NCI-H128 (cell line): Measurements from ENCODE around the gene BUB1B.

Source experiments
- DNase-seq: peaks from one replicate; lab custom pipeline; 2025; ENCODE audit not compliant: unreplicated experiment; lab: John Stamatoyannopoulos, UW

The BUB1B gene

GRCh38 chr15:40239693-40240618 is 79.1 kb downstream of the BUB1B start:
- no peak for DNase-seq

GRCh38 chr15:40240619-40241221 is 79.9 kb downstream of the BUB1B start:
- no peak for DNase-seq

- no peak for DNase-seq
These were observed 80.7 kb downstream of the BUB1B start for GRCh38 chr15:40241269-40242212.

- no peak for DNase-seq
These were observed 81.3 kb downstream of the BUB1B start for GRCh38 chr15:40242213-40242599.

DNA sequence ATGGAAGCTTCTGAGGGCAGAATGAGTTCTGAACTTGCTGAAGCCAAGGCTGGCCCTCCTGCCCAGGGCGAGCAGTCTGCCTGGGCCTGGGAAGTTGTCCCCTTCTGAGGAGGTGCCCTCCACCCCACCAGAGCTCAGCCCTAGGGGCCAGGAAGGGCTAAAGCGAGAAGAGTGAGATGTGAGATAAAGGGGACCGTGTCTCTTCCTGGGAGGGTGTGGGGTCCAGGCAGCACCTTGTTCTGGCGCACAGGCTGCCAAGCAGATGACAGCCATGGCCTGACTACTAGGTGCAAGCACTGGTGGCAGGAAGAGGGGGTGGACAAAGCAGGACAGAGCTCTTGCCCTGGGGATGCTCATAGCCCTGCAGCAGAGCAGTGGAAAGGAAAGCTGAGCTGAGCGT is 81.7 kb downstream of the BUB1B start:
- DNase-seq, result no peak

GRCh38 chr15:40243126-40243810 is 82.4 kb downstream of the BUB1B start:
- DNase-seq, result no peak

GRCh38 chr15:40244961-40245523 is 84.2 kb downstream of the BUB1B start:
- DNase-seq, result no peak

GRCh38 chr15:40245666-40246450 is 85.0 kb downstream of the BUB1B start:
- DNase-seq, result no peak

GRCh38 chr15:40246496-40247280 is 85.8 kb downstream of the BUB1B start:
- DNase-seq, result no peak

DNA sequence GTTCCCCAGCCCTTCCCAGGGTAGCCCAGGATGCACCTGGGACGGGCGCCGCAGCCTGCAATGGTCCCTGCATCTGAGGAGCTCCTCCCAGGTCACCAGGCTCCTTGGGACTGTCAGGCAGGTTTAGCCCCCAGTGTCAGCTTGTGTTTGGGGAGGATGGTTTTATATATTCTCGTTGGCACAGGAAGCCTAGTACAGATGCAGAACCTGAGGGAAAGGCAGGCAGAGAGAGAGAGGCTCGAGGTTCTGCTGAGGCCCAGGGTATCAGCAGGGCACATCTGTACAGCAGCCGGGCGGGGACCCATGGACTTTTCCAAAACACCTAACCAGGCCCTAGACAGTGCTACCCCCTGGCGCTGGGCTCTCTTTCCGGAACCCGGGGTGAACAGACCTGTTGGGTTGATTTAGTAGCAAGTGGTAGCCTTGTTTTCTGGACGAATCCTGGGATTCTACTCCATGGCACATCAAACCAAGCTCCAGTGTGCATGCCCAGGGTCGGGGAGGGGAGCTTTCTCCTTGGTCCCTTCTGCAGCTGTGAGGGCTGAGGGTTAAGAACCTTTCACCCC is 86.6 kb downstream of the BUB1B start:
- no peak for DNase-seq

- DNase-seq, result no peak
These were observed 87.3 kb downstream of the BUB1B start for GRCh38 chr15:40248006-40248783.

DNA sequence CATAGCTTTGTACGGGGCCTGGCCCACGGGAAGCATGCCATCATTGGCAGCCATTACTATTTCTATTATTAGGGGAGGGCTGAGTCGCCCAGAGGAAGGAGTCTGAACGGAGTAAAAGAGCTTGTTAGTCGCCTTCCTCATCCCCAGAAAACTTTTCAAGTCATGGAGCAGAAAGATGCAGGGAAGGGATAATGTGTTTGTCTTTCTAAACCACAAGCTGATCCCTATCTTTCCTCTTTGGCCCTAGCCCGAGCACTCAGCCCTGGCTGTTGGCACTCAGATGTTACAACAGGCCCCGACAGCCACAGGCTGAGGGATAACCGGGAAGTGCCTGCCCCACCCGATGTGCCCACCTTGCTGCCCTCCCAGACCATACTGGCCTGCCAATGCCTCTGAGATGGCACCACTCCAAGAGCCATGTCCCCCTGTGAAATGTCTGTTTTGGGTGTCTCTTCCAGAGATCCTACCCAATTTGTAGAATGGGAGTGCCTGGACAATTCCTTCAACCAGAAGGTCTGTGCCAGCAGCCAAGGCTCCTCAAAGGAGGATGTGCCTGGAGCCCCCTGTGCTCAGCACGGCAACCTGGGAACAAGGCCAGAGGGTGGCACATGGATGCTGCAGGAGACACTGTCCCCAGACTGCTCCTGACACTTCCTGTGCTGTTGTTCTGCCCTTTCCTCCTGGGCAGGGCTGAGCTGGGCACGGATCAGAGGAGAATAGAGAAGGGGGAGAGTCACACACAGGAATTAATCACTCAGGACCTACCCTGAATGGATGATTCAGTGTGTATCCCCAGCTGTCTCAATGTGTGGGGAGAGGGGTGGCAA is 88.8 kb downstream of the BUB1B start:
- no peak for DNase-seq

GRCh38 chr15:40250304-40250656 is 89.4 kb downstream of the BUB1B start:
- DNase-seq, result no peak

DNA sequence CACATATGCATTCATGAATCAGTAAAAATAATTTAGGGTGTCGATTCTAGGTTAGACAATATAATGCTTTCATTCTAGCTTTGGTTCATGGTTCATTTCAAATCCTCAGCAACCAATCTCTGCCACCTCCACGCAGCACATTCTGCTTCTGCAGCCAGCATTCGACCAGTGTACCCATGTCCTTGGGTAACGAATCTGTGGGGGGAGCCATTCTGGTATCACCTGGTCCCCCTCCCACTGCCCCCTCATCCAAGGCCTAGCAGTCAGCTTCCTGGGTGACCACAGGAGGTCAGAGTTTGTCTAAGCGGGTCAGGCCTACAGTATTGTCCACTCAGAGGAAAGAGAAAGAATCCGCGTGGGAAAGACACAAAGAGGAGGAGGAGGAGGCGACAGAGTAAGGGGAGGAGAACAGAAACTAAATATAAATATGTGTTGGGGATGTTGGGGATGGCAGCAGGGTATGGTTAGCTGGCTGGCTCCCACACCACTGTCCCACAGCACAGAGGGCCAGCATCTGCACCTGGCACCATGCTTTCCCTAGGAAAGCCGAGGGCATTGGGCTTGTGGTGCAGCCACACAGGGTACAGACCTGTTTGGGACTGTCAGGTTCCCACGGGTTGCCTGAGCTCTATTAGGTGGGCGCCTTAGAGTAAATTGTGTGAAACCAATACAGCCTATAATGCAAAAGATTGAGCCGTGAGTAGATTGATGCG is 90.1 kb downstream of the BUB1B start:
- DNase-seq, result no peak

DNA sequence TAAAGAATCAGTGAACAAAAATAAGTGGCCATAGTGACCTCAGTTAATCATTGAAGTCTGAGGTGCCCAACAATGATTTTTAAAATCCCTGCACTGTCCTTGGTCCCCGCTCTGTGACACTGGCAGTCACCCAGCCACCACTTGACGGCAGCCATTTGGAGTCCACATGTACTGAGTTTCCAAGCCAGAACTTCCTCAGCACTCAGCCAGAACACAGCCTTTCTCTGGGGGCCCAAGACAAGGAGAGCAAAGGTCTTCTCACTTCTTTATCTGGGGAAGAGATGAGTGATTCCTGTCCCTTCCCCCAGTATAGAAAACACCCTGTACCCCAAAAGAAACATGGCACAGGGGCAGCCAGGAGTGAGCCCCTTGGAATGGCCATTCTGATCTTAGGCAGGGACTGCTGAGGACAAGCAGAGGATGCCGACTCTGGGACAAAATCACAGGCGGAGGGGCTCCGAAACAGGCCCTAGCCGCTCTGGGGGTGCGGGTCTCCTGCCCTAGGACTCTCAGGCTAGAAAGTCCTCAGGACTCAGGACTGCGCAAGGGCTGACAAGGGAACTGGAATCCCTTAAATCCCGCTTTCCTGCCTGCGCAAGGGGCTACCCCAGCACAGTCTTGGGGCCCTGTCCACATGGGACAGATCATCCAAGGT is 90.7 kb downstream of the BUB1B start:
- DNase-seq, result no peak

- DNase-seq, result no peak
These were observed 91.2 kb downstream of the BUB1B start for GRCh38 chr15:40252141-40252437.
